Cardiac muscle cell (in vitro differentiated cells and primary cell): ENCODE measurements around the gene ITIH2. TPM values are rescaled to one million over a fixed set of nuclear protein-coding genes. Genes with fewer than 3 reads are reported as not detected.
A peak's percentile ranks its signal among the peaks of the same experiment; 100 is the strongest.
"Not testable (repeated sequence)": the region's sequence is repeated elsewhere in the genome, so short reads cannot be mapped to it uniquely, and the experiment has no call there.

ENCODE experiments used
- DNase-seq, 2 donors: peaks; one replicate each; pipeline versions ENCODE4 v3.0.0 to v3.0.0-alpha.2; 2010 to 2017; ENCODE audit warnings: low read depth in 1 of 2, low spot score in 1 of 2
- H3K27ac ChIP-seq: fragments of 200-600 bp; sonication (generic); 2 replicates; pipeline ENCODE4 v1.5.1; 2016
- H3K27me3 ChIP-seq: fragments of 200-600 bp; sonication (generic); 2 replicates; pipeline ENCODE4 v1.6.0; 2016; ENCODE audit warnings: control low read depth
- H3K36me3 ChIP-seq: fragments of 200-600 bp; sonication (generic); 2 replicates; pipeline ENCODE4 v1.5.1; 2016; ENCODE audit warnings: control low read depth
- H3K4me1 ChIP-seq: fragments of 200-600 bp; sonication (generic); 2 replicates; pipeline ENCODE4 v1.8.1; 2017; ENCODE audit warnings: low read depth, mild to moderate bottlenecking, mixed run types
- H3K4me3 ChIP-seq: fragments of 200-600 bp; sonication (generic); 2 replicates; pipeline ENCODE4 v1.5.1; 2016; ENCODE audit warnings: mild to moderate bottlenecking
- H3K9me3 ChIP-seq: fragments of 200-600 bp; sonication (generic); 2 replicates; pipeline ENCODE4 v1.5.1; 2017; ENCODE audit warnings: low read depth, mild to moderate bottlenecking, control low read depth
- polyA plus RNA-seq: library from polyadenylated mRNA; unstranded; fragments of >200 nt; fragmentation: Nextera tagmentation; extraction: Ambion mirVana; gene quantifications from 2 replicates; pipeline ENCODE4 v1.2.1, GENCODE V29; 2016
- total RNA-seq: library from RNA; depleted of rRNA; stranded (reverse); fragments of >200 nt; gene quantifications from 2 replicates; pipeline ENCODE4 v1.2.3, GENCODE V29; 2016
- TF ChIP-seq, protein P1 (sequence below): IDR thresholded peaks from 2 replicates; pipeline ENCODE4 v1.5.1; 2012; ENCODE audit warnings: low read depth, mild to moderate bottlenecking, low read length

The ITIH2 gene
- total and polyA plus RNA-seq, 2 experiments from 2014 or later, result 0.09 TPM; not detected in 1

DNA sequence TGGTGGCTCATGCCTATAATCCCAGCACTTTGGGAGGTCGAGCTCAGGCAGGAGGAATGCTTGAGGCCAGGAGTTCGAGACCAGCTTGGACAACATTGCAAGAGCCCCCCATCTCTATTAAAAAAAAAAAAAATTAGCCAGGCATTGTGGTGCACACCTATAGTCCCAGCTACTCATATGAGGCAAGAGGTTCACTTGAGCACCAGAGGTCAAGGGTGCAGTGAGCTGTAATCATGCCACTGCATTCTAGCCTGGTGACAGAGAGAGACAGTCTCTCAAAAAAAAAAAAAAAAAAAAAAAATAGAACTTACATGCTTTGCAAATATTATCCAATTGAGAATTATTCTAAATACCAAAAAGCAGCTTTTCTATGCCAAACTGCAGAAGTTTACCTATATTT is 73.7 kb downstream of the ITIH2 start:
- TF ChIP-seq, protein P1, sequence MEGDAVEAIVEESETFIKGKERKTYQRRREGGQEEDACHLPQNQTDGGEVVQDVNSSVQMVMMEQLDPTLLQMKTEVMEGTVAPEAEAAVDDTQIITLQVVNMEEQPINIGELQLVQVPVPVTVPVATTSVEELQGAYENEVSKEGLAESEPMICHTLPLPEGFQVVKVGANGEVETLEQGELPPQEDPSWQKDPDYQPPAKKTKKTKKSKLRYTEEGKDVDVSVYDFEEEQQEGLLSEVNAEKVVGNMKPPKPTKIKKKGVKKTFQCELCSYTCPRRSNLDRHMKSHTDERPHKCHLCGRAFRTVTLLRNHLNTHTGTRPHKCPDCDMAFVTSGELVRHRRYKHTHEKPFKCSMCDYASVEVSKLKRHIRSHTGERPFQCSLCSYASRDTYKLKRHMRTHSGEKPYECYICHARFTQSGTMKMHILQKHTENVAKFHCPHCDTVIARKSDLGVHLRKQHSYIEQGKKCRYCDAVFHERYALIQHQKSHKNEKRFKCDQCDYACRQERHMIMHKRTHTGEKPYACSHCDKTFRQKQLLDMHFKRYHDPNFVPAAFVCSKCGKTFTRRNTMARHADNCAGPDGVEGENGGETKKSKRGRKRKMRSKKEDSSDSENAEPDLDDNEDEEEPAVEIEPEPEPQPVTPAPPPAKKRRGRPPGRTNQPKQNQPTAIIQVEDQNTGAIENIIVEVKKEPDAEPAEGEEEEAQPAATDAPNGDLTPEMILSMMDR, result no peak
- Histone ChIP-seq H3K36me3 (peaks cover 54% of the 10 kb centered on the region), H3K9me3 (no peaks in the 10 kb centered on the region), H3K27me3 (no peaks in the 10 kb centered on the region), H3K4me1 (no peaks in the 10 kb centered on the region), H3K27ac (no peak overlapping the region), H3K4me3 (no peak overlapping the region)
- no peak for DNase-seq

DNA sequence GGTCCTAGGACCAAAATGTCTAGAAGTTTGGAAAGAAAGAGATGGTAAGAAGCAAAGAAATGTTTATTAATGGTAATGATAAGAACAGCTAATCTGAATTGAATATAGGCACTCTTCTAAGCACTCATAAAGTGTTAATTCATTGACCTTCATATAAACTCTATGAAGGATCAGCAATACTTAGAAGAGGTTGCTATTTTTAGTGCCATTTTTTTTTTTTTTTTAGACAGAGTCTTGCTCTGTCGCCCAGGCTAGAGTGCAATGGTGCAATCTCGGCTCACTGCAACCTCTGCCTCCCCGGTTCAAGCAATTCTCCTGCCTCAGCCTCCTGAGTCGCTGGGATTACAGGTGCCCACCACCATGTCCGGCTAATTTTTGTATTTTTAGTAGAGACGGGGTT is 79.1 kb downstream of the ITIH2 start:
- H3K27ac ChIP-seq, H3K9me3 ChIP-seq, H3K27me3 ChIP-seq, H3K4me1 ChIP-seq, H3K4me3 ChIP-seq, DNase-seq: not testable (repeated sequence)
- H3K36me3 ChIP-seq, result peaks cover 22% of the 10 kb centered on the region

GRCh38 chr10:7786430-7786829 is 83.3 kb downstream of the ITIH2 start:
- H3K4me1 ChIP-seq, result peaks cover 18% of the 10 kb centered on the region
- TF ChIP-seq, protein P1, result no peak
- no peaks in the 10 kb centered on the region for H3K9me3 ChIP-seq
- H3K4me3 ChIP-seq, result no peak overlapping the region
- no peak for DNase-seq
- no peaks in the 10 kb centered on the region for H3K36me3 ChIP-seq
- no peak overlapping the region for H3K27ac ChIP-seq
- no peaks in the 10 kb centered on the region for H3K27me3 ChIP-seq

GRCh38 chr10:7787150-7787856 is 84.2 kb downstream of the ITIH2 start:
- TF ChIP-seq, protein P1, result no peak

GRCh38 chr10:7787857-7788638 is 84.9 kb downstream of the ITIH2 start, which contains the start of the genes ATP5F1C and KIN:
Gene ATP5F1C, plus strand, starts transcription at chr10:7788177. Its CDS starts 31 bp downstream, at chr10:7788208.
Gene KIN, minus strand, starts transcription at chr10:7787993. Its CDS starts 60 bp downstream, at chr10:7787933.
- peak; percentile 98 for DNase-seq
- no peaks in the 10 kb centered on the region for H3K9me3 ChIP-seq
- no peaks in the 10 kb centered on the region for H3K27me3 ChIP-seq
- peak within 1 kb of the TSS; percentile 58 for H3K4me3 ChIP-seq
- H3K27ac ChIP-seq, result peak within 1 kb of the TSS; percentile 88
- no peaks in the 10 kb centered on the region for H3K36me3 ChIP-seq
- H3K4me1 ChIP-seq, result peaks cover 18% of the 10 kb centered on the region
- TF ChIP-seq, protein P1, result no peak

More at GRCh38 chr10:7787150-7787856, 84.2 kb downstream of the ITIH2 start:
- no peaks in the 10 kb centered on the region for H3K9me3 ChIP-seq
- peak overlapping the region; percentile 77 for H3K27ac ChIP-seq
- no peaks in the 10 kb centered on the region for H3K27me3 ChIP-seq
- DNase-seq, result peak in 1 of 2 donors; percentile 11
- H3K36me3 ChIP-seq, result no peaks in the 10 kb centered on the region
- peak overlapping the region; percentile 58 for H3K4me3 ChIP-seq
- H3K4me1 ChIP-seq, result peaks cover 18% of the 10 kb centered on the region
